NCI-H1092 (cell line): ENCODE measurements around the gene SPSB3.

ENCODE experiments used
- DNase-seq: peaks from one replicate; lab custom pipeline; 2025; lab: John Stamatoyannopoulos, UW

SPSB3 gene

DNA sequence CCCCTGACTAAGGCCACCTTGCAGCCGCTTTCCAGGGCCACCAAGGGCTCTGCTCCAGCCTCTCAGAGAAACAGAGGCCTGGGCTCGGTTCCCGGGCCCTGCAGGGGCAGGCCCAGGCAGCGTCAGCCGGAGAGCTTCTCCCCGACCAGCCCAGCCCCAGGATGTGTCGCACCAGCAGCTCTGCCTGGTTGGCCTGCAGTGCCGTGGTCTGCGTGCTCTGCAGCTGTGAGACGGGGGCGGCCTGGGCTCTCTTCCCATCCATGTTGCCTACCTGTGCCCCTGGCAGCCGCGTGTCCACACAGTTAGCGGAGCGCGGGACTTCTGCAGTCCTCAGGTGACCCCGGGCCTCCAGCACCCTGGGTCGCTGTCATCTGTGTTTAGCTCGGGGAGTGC, 6.3 kb upstream of the SPSB3 start:
- DNase-seq = no peak

DNA sequence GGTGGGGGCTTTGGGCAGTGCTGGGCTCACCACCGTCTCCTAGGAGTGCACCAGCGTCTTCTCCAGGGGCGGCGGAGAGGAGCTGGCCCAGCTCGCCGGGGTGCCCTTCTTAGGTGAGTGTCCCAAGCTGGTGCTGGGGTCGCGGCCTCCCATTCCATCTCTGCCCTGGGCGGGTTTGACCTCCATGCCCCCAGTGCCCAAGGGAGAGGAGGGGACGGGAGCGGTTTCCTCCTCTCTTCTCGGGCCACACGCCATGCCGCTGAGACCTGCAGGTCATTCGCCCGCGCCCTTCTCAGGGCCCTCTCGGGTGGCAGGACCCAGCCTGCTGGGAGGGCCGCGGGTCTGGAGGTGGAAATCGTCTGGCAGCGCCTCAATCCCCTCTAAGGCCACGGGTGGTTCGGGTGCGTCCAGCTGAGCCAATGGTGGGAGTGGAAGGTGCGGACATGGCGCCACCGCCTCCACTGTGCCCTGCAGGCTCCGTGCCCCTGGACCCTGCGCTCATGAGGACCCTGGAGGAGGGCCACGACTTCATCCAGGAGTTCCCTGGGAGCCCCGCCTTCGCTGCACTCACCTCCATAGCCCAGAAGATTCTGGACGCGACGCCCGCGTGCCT, 5.8 kb upstream of the SPSB3 start:
- no peak for DNase-seq

DNA sequence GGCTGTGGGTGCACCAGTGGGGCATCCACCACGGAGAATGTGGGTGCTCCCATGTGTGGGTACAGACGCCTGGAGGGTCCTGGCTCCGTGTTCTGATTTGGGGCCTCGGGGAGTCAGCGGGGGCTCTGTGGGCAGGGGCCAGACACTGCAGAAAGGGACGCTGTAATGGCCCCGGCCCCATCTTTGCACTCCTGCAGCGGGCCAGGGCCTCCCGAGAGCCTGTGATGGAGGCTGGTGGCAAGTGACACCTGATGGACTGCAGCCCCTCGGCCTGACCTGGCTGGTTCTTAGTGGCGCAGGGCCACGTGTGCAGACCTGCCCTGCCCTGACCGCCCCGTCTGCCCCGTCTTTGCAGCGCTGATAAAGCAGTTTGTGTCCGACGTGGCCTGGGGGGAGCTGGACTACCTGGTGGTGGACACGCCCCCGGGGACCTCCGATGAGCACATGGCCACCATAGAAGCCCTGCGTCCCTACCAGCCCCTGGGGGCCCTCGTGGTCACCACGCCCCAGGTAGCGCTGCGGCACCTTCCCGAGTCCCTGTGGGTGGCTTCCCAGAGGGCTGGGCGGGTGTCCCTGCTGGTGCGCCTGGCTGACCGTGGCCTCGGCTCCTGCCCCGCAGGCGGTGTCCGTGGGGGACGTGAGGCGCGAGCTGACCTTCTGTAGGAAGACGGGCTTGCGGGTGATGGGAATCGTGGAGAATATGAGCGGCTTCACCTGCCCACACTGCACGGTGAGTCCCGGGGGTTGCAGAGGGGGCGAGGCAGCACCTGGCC, 5.1 kb upstream of the SPSB3 start:
- no peak for DNase-seq

DNA sequence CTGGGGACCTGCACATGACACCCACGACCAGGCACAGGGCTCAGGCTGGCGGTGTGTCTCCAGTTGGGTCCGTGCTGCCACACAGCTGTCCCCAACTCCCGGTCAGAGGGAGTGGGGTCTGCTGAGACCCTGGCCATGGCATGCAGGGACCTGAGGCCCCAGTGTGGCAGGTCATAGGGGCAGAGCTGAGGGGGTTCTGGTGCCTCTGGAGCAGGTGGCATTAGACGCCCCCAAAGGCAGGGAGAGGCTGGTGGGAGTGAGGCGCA, 4.6 kb upstream of the SPSB3 start:
- DNase-seq = no peak

DNA sequence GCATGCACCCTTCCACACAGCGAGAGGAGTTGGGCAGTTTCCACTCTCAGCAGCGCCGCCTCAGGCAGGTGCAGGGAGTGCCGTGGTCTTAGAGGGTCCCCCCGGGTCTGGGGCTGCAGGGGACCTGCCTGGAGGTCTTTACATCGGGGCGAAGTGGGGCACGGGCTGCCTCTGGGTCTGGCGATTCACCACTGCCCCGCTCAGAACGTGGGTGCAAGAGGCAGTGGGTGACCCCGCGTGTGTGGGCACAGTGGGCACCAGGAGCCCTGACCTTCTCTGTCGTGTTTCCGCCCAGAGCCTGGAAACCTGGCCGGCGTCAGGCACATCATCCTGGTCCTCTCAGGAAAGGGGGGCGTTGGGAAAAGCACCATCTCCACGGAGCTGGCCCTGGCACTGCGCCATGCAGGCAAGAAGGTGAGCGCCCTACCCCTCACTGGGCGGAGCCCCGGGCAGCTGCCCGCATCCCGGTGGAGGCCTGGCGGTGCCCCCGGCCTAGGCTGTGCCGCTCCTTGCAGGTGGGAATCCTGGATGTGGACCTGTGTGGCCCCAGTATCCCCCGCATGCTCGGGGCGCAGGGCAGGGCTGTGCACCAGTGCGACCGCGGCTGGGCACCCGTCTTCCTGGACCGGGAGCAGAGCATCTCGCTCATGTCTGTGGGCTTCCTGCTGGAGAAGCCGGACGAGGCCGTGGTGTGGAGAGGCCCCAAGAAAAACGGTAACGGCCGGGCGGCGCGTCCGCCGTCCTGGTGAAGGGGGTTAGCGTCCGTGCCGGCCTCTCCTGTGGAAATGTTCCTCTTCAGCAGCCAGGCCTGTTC, 4.1 kb upstream of the SPSB3 start:
- no peak for DNase-seq

DNA sequence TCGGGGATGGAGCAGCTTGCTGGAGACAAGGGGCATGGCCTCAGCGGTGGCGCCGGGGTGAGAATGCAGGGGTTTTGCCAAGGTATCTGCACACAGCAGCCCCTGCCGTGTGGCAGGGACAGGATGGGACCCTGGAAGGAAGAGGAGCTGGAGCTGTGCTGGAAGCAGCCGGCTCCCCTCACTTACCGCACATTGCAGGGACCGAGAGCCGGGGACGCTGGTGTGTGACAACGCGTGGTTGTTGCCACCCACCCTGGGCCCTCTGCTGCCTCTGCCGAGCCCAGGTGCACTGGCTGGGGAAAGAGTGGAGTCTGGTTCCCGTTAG, 3.4 kb upstream of the SPSB3 start:
- no peak for DNase-seq

DNA sequence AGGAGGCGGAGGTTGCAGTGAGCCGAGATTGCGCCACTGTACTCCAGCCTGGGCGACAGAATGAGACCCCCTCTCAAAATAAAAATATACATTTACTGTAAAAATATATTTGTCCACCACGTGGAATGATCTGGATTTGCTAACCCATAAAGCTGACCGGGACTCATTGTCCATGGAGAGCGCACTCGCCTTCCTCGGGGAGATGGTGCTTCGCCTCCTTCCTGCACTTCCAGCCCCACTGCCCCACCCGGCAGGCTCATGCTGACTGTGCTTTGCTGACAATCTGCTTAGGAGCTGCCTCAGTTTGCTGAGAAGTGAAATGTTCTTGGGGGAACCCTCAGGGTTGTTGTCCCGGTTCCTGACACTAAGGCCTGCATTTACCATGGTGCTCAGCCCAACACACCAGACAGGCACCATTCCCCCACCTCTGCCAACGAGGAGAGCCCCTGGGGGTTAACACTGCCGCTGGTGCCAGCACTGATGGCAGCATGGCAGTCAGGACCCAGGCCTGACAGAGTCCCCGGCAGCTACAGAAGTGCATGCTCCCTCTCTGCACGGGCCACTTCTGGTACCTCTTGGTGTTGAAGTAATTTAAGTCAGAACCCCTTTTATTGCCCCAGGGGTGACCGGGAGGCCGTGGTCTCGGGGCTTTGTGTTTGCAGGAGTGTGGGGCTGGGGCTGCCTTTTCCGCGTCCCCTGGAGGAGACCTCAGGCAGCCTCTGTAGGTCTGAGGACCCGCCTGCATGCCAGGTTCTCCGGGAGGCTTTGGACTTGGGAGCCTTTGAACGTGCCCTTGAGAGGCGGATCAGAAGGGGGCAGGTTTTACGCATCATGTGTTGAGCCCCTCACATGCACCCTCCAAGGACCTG, 2.8 kb upstream of the SPSB3 start:
- DNase-seq = no peak

DNA sequence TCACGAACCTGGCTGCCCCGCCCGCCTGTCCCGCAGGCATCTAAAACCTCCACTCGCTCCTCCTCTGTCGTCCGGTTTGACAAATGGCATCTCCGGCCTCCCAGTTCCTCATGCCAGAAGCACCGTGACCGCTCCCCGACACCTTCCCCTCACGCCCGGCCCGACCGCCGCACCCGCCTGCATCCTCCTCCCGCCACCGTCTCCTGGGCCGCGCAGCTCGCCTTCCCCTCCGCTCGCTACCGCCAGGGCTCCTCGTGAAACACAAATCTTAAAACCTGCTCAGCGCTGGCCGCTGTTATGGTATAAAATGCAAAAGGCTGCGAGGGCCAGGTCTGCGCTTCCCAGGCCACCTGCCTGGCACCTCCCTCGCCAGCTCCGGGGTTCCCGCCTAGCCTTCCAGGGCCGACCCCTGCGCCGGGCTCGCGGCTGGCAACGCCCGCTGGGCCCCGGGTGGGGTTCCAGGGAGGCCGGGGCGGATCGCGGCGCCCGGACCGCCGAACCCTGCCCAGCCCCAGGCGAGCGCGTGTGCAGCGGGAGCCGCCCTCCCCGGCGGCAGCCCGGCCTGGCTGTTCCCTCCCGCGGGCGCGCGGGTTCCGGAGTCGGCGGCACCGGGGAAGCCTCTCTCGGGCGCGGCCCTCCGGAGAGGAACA, 488 bp downstream of the SPSB3 start:
- no peak for DNase-seq

DNA sequence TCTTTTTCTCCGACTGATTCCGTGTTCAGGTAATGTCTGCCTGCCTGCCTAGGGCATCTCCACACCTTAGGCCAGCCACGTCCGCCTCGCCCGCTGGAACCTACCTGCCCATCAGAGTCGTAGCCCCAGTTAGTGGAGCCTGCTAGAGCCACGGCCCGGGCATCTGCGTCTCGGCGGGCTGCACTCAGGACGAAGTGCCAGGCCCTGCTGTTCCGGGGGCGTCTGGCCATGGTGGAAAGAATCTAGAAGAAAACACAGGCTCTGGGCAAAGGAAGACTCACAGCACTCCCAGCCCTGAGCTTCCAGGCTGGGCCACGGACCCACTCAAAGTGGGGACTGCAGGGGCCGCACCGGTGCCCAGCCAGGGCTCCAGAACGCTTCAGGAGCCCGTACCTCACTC, 1.1 kb downstream of the SPSB3 start:
- no peak for DNase-seq

DNA sequence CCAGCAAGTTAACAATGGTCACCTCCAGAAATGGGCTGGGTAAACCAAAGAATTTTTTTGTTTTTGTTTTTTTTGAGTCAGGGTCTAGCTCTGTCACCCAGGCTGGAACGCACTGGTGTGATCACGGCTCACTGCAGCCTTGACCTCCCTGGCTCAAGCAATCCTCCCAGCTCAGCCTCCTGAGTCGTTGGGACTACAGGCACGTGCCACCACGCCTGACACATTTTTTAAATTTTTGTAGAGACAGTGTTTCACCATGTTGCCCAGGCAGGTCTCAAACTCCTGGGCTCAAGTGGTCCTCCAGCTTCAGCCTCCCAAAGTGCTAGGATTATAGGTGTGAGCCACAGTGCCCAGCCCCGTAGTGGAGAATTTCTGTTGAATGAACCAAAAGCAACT, 1.7 kb downstream of the SPSB3 start:
- DNase-seq = no peak

DNA sequence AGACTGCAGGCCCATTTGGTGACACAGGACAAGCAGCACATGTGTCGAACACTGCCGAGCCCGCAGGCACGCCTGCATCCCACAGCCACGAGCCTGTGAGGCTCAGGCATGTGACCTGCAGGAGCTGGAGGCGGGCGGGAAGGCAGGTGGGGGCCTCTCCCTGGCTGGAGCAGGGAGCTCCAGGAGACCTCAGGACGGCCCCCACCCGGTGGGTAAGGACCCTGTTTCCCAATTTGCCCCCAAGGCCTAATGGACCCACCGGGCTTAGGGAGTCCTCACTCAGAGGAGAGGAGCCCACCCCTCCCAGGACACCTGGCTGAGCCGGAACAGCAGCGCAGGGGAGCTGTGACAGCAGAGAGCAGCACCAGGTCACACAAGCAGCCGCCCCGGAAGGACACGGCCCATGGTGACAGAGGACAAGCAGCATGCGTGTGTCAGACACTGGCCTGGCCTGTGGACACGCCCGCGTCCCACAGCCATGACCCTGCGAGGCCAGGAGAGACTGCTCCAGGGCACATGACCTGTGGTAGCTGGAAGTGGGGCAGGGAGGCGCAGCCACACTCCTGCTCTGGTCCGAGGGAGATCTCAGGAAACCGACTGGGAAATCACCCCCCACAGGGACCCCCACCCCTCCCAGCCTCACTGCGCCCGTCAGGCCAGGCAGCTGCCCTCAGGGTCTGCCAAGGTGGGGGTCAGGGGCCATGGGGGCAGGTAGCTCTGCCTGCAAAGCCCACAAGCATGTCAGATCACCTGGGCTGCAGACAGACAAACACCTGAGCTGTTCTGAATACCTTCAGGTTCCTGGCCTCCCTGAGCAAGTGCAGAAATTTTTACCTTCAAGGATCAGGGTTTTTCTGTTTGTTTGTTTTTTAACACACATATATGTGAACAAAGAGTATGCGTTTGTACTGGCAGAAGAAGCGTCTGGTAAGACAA, 2.4 kb downstream of the SPSB3 start:
- DNase-seq = no peak

DNA sequence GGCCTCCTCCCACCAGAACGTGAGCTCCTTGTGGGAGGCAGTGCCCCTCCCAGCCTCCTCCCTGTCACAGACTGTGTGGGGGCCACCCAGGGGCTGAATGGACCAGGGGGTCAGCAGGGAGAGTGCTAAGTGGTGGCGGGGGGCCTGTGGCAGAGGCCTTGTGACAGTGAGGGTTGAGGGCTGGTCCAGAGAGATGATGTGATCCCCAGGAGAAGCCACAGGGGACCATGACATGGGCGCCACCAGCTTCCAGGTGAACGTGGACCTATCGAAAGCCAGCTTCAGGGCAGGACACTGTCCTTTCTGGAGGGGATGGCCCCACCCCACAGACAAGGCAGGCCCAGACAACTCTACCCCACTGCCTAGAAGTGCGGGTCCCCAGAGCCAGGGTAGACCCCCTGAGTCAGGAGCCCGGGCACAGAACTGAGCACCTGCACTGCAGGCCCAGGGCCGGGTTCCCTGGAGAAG, 3.1 kb downstream of the SPSB3 start:
- no peak for DNase-seq

DNA sequence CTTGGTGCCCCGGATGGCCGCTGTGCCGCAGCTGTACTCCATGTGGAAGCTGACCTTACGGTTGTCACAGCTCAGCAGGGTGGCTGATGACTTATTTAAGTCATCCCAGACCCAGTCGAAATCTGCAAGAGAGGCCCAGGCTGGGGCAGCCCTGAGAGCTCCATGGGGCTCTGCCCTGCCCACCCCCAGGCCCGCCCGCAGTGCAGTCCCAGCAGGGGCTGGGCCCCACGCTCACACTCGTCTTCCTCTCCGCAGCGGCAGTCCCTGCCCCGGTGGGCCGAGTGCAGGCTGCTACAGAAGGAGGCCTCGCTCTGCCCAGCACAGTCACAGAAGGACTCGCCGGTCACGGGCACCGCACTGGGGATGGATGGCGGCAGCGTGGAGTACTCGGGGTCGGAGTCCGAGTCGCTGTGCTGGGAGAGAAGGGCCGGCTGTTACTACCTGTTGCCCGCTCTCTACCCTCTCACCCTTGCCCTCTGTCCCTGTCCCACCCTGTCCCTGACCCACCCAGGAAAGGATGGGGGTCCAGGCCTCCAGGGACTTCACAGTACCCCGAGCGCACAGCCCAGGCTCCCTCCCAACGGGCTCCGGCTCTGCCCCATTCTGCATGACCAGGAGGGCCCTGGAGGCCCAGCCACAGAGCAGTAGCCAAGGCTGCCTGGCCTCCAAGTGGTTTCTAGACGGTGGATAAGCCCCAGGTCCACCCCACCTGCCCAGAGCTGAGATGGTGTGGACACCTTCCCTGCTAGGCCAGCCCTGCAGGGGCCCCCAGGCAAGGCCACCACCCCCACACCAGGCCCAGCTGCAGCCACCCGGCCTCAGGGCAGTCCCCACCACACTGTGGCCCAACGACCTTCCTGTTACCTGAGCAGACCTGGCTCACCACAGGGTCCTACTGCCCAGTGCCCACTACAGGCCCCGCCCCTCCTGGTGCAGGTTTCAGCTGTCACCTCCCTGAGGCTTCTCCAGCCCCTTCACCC, 3.9 kb downstream of the SPSB3 start:
- DNase-seq = no peak

DNA sequence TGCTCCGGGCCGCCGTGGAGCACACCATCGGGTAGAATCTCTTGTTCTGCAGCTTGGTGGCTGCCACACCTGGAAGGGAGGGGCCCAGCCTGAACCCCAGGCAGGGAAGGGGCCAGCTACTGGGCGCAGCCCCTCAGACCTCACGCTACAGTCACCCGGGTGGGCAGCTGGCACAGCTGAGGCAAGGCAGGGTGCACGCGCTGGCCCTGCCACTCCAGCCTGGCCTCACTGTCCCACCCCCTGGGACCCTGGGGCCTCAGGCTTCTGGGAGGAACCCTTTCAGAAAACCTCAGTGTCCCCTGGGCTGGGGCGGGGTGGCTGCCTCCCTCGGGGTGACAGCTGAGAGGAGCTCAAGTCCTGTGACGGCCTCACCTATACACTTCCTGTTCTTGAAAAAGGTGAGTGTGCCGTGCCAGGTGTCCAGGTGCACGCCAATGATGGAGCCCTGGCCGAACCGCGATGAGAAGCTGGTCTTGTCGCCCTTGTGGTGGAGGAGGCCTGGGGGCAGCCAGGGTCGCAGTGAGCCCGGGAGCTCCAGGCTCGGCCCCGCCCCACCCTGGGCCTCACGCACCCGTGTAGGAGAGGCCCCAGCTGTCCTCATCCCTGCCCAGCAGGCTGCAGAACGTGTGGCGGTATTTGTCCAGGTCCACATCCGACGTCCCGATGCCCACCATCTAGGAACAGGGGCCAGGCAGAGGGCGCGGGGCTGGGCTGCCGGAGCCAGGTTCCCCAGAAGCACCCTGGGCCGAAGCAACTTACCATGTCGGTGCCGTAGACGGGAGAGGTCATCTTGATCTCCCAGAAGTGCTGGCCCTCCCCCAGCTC, 4.8 kb downstream of the SPSB3 start:
- no peak for DNase-seq

DNA sequence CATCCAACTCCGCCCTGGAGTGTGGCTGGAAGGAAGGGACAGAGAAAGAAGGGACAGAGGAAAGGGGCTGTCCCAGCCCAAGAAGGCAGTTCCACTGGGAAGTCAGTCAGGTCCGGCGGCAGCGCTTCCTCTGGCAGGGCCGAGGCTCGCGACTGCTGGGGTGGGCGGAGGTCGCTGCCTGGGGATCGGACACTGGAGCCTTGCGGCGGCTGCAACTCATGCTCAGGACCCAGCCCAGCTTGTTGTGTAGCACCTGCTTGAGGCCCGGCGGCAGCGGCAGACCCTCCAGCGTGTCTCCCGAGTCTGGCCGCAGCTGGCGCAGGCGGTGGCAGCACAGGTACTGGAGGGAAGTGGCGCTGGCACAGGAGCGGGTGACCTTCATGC, 5.4 kb downstream of the SPSB3 start:
- no peak for DNase-seq

DNA sequence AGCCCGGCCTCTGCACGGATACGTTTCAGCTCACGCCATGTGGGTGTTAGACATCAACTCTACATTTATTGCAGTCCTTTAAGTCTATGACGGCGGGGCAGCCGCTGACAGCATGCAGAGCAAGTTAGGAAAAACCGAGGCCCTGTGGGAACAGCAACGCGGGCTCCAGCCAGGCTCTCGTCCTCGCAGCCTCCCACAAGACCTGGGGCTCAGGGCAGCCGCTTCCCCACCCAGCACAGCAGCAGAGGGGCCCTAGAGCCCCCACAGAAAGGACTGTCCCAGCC, 5.8 kb downstream of the SPSB3 start:
- DNase-seq = no peak

DNA sequence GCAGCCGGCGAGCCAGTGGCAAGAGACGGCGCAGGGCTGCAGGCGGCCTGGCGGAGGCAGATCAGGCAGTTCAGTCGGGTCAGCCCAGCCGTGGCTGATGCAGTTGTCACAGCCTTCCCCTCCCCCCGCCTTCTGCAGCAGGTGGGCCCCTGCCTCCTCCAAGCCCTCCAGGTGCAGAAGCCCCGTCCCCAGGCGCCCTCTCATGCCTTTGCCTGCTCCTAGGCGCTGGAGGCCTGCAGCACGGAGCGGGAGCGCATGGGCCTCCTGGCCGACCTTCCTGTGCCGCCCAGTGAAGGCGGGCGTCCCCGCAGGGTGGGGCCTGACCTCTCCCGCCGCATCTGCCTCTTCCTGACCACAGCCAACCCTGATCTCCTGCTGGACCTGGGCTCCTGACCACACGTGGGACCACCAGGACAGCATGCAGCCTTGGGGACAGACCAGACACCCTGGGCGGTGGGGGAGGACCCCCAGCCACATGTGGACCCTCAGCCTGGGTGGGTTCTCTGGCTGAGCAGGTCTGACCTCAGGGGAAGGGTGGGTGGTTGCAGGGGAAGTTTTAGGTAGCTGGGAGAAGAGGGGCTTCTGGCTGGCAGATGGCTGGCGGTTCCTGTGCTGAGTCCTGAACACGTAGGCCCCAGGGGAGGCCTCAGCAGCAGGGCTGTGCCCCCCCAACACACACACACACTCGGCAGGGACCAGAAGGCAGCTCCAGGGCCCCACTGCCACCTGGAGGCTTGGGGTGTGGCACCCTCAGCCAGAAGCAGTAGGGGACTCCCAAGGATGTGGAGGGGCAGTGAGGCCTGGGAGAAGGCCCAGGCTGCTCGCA, 6.3 kb downstream of the SPSB3 start:
- DNase-seq = no peak
